C4-2B (cell line): ENCODE data around the gene VOPP1.

Experiments
- CTCF ChIP-seq: fragments of 450-650 bp; conservative IDR thresholded peaks from 2 replicates; pipeline ENCODE4 v1.5.1; 2017; ENCODE audit warnings: mild to moderate bottlenecking
- ZFX ChIP-seq: fragments of 450-650 bp; IDR thresholded peaks from 2 replicates; pipeline ENCODE4 v1.6.1; 2017

- no peak for TF ChIP-seq ZFX
- no peak for TF ChIP-seq CTCF
These were observed 13.1 kb downstream of the VOPP1 start for GRCh38 chr7:55558962-55559920.
